HepG2 (cell line): ENCODE measurements around the gene CTSZ. TPM values are rescaled to one million over a fixed set of nuclear protein-coding genes. Genes with fewer than 3 reads are reported as not detected.

Source experiments
- ASH2L ChIP-seq: fragments of 300-600, 200-600 bp; sonication (generic); IDR thresholded peaks from 2 replicates; pipeline ENCODE4 v1.7.0; 2017; ENCODE audit warnings: low read depth, mild to moderate bottlenecking, moderate library complexity, mixed read lengths, low read length; ENCODE audit not compliant: insufficient read length
- CEBPG ChIP-seq: IDR thresholded peaks from 2 replicates; pipeline ENCODE4 v1.6.1; 2016
- EED ChIP-seq: sonication (generic); formaldehyde crosslinking; IDR thresholded peaks from 2 replicates; pipeline ENCODE4 v1.5.0; 2020; ENCODE audit warnings: mild to moderate bottlenecking, missing genetic modification reagents
- ETV5 ChIP-seq: IDR thresholded peaks from 2 replicates; pipeline ENCODE4 v1.6.1; 2018; ENCODE audit warnings: missing biosample characterization, missing genetic modification reagents, inconsistent platforms, borderline replicate concordance
- FOXP1 ChIP-seq, 2 experiments: fragments of 450-650 bp in 1 of 2; IDR thresholded peaks; 2 replicates each; pipeline ENCODE4 v1.6.1; 2017 to 2018; ENCODE audit warnings: antibody characterized with exemption in 1 of 2
- HES4 ChIP-seq: sonication (generic); formaldehyde crosslinking; IDR thresholded peaks from 2 replicates; pipeline ENCODE4 v1.9.0; 2021; ENCODE audit warnings: mild to moderate bottlenecking, missing genetic modification reagents, borderline replicate concordance
- JUN ChIP-seq: sonication (generic); formaldehyde crosslinking; IDR thresholded peaks from 2 replicates; pipeline ENCODE4 v1.4.0; 2020; ENCODE audit warnings: mild to moderate bottlenecking, missing genetic modification reagents
- MTA3 ChIP-seq: sonication (generic); formaldehyde crosslinking; IDR thresholded peaks from 2 replicates; pipeline ENCODE4 v1.4.0; 2020; ENCODE audit warnings: missing genetic modification reagents
- MXD3 ChIP-seq: IDR thresholded peaks from 2 replicates; pipeline ENCODE4 v1.6.1; 2016; ENCODE audit warnings: mild to moderate bottlenecking, missing biosample characterization, missing genetic modification reagents
- NCOA1 ChIP-seq: sonication (generic); formaldehyde crosslinking; IDR thresholded peaks from 2 replicates; pipeline ENCODE4 v1.9.0; 2021; ENCODE audit warnings: missing genetic modification reagents
- NFATC3 ChIP-seq: sonication (generic); formaldehyde crosslinking; IDR thresholded peaks from 2 replicates; pipeline ENCODE4 v1.5.1; 2020; ENCODE audit warnings: mild to moderate bottlenecking, missing genetic modification reagents
- NFKB2 ChIP-seq: sonication (generic); formaldehyde crosslinking; IDR thresholded peaks from 2 replicates; pipeline ENCODE4 v1.4.0; 2020; ENCODE audit warnings: missing genetic modification reagents, borderline replicate concordance
- PPARG ChIP-seq: conservative IDR thresholded peaks from 2 replicates; pipeline ENCODE4 v1.6.1; 2016; ENCODE audit warnings: missing biosample characterization, missing genetic modification reagents
- SMAD9 ChIP-seq: sonication (generic); formaldehyde crosslinking; IDR thresholded peaks from 2 replicates; pipeline ENCODE4 v1.5.1; 2020; ENCODE audit warnings: mild to moderate bottlenecking, missing genetic modification reagents
- TEAD3 ChIP-seq: optimal IDR thresholded peaks from 2 replicates; pipeline ENCODE3; 2016; ENCODE audit warnings: borderline replicate concordance
- ZBTB20 ChIP-seq: sonication (generic); formaldehyde crosslinking; IDR thresholded peaks from 2 replicates; pipeline ENCODE4 v1.8.1; 2023; ENCODE audit warnings: missing genetic modification reagents, low read depth, mild to moderate bottlenecking, borderline replicate concordance
- ZNF256 ChIP-seq: sonication (generic); formaldehyde crosslinking; conservative IDR thresholded peaks from 2 replicates; pipeline ENCODE4 v1.4.0; 2020; ENCODE audit warnings: missing genetic modification reagents
- ZNF44 ChIP-seq: sonication (generic); formaldehyde crosslinking; IDR thresholded peaks from 2 replicates; pipeline ENCODE4 v1.5.1; 2020; ENCODE audit warnings: mild to moderate bottlenecking, missing genetic modification reagents
- ZNF546 ChIP-seq: sonication (generic); formaldehyde crosslinking; conservative IDR thresholded peaks from 2 replicates; pipeline ENCODE4 v1.8.1; 2023; ENCODE audit warnings: mild to moderate bottlenecking, missing genetic modification reagents
- ZNF552 ChIP-seq: sonication (generic); formaldehyde crosslinking; IDR thresholded peaks from 2 replicates; pipeline ENCODE4 v1.9.0; 2022; ENCODE audit warnings: missing genetic modification reagents, mild to moderate bottlenecking, borderline replicate concordance
- ZNF563 ChIP-seq: sonication (generic); formaldehyde crosslinking; IDR thresholded peaks from 2 replicates; pipeline ENCODE4 v1.8.0; 2022; ENCODE audit warnings: mild to moderate bottlenecking, moderate library complexity, missing genetic modification reagents
- ZNF644 ChIP-seq: IDR thresholded peaks from 2 replicates; pipeline ENCODE4 v1.6.1; 2016; ENCODE audit warnings: low read depth
- ZNF709 ChIP-seq: sonication (generic); formaldehyde crosslinking; IDR thresholded peaks from 2 replicates; pipeline ENCODE4 v1.5.0; 2020; ENCODE audit warnings: mild to moderate bottlenecking, missing genetic modification reagents
- ZNF766 ChIP-seq: sonication (generic); formaldehyde crosslinking; IDR thresholded peaks from 2 replicates; pipeline ENCODE4 v1.5.0; 2020; ENCODE audit warnings: missing genetic modification reagents, borderline replicate concordance
- ZNF790 ChIP-seq: sonication (generic); formaldehyde crosslinking; IDR thresholded peaks from 2 replicates; pipeline ENCODE4 v1.8.0; 2022; ENCODE audit warnings: missing genetic modification reagents, mild to moderate bottlenecking, borderline replicate concordance
- ZNF891 ChIP-seq: sonication (generic); formaldehyde crosslinking; IDR thresholded peaks from 2 replicates; pipeline ENCODE4 v1.5.0; 2020; ENCODE audit warnings: mild to moderate bottlenecking, missing genetic modification reagents
- ZSCAN22 ChIP-seq: sonication (generic); formaldehyde crosslinking; IDR thresholded peaks from 2 replicates; pipeline ENCODE4 v1.4.0; 2020; ENCODE audit warnings: mild to moderate bottlenecking, missing genetic modification reagents
- polyA plus RNA-seq, 8 experiments: library from polyadenylated mRNA; depleted of rRNA in 3 of 8; stranded (reverse) in 7 of 8; unstranded in 1 of 8; fragments of >200 nt; fragmentation: Illumina TruSeq in 4 of 8; extraction: Trizol in 4 of 8; gene quantifications; 2 replicates each; pipeline versions ENCODE4 v1.2.1 to v1.2.3, GENCODE V29; 2011 to 2016; ENCODE audit warnings: low read depth in 4 of 8, missing spikeins in 1 of 8, mixed read lengths in 1 of 8; ENCODE audit not compliant: insufficient read depth in 1 of 8
- total RNA-seq, 5 experiments: library from RNA; depleted of rRNA; stranded (reverse); fragments of >200 nt; fragmentation: Illumina TruSeq; extraction: Trizol; gene quantifications; 2 replicates each; pipeline ENCODE4 v1.2.3, GENCODE V29; 2016; ENCODE audit warnings: low read depth in 1 of 5
- TF ChIP-seq, protein P1 (sequence below): sonication (generic); formaldehyde crosslinking; IDR thresholded peaks from 2 replicates; pipeline ENCODE4 v1.4.0; 2020; ENCODE audit warnings: missing genetic modification reagents
- TF ChIP-seq, protein P2 (sequence below): sonication (generic); formaldehyde crosslinking; IDR thresholded peaks from 2 replicates; pipeline ENCODE4 v1.5.0; 2020; ENCODE audit warnings: mild to moderate bottlenecking, low read depth, missing genetic modification reagents, borderline replicate concordance
- TF ChIP-seq, protein P3 (sequence below): sonication (generic); formaldehyde crosslinking; IDR thresholded peaks from 2 replicates; pipeline ENCODE4 v1.4.0; 2020; ENCODE audit warnings: mild to moderate bottlenecking, missing genetic modification reagents

Gene CTSZ
- total and polyA plus RNA-seq, 2 of the 13 experiments (the other 11 are each of a cell fraction or from before 2014, with no cell fraction given), result 0.33 TPM; not detected in 1

DNA sequence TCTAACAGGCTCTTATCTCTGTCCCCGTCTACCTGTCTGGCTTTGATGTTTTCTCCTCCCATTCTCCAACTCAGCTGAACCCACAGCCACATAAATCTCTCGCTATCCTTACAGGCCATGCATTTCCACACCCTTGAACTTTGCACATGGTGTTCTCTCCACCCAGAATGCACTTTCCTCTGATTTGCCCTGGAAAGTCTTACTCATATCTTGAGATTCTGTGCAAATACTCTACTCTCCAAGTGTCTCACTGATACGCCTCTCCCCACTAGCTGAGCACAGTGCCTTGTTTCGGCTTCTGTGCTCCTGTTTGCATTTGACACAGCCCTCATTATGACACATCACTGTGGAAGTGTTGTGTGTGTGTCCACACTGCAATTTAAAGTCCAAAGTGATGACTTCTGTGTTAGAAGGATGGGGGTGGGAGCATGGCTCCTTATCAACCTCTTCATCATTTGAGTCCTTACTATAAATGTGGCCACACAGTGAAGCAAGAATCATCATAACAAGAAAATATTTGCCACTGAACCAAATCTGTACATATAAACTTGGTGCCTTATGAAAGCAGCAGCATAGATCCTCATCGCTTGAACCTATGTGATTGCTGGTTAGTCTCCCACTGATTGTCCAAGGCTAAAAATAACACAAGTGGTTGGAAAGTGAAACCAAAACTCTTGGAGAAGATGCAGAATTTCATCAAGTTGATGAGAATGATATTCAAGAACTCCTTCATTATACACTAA is 41.1 kb upstream of the CTSZ start (continued):
- TF ChIP-seq ZNF709 (CRISPR knock-in tag) (no peak), ZNF44 (CRISPR knock-in tag) (no peak), ETV5 (CRISPR knock-in tag) (peak; percentile 24; the same call in 1 of the 2 replicates), FOXP1 (IDR thresholded peaks at IDR 0.05) (no peak), FOXP1 (CRISPR knock-in tag; IDR thresholded peaks at IDR 0.05) (0 out of 2 replicates have a peak, but pooled peaks have one; percentile 6), SMAD9 (CRISPR knock-in tag) (no peak), ZNF546 (CRISPR knock-in tag) (no peak), PPARG (CRISPR knock-in tag) (peak; percentile 58; the same call in 1 of the 2 replicates), ZNF563 (CRISPR knock-in tag) (no peak), EED (CRISPR knock-in tag) (no peak), ZNF766 (CRISPR knock-in tag) (no peak), NFKB2 (CRISPR knock-in tag) (no peak), ZNF891 (CRISPR knock-in tag) (no peak), JUN (CRISPR knock-in tag) (peak; percentile 71), CEBPG (CRISPR knock-in tag) (peak; percentile 11; the same call in 1 of the 2 replicates), MXD3 (CRISPR knock-in tag) (no peak), ZNF552 (no peak), ZNF256 (CRISPR knock-in tag) (no peak), TEAD3 (CRISPR knock-in tag) (no peak), NCOA1 (CRISPR knock-in tag) (no peak), NFATC3 (CRISPR knock-in tag) (no peak), HES4 (no peak), ZNF790 (CRISPR knock-in tag) (no peak), ASH2L (no peak), MTA3 (CRISPR knock-in tag) (no peak), ZBTB20 (CRISPR knock-in tag) (no peak), ZNF644 (CRISPR knock-in tag) (no peak), ZSCAN22 (no peak)
- TF ChIP-seq, protein P1, sequence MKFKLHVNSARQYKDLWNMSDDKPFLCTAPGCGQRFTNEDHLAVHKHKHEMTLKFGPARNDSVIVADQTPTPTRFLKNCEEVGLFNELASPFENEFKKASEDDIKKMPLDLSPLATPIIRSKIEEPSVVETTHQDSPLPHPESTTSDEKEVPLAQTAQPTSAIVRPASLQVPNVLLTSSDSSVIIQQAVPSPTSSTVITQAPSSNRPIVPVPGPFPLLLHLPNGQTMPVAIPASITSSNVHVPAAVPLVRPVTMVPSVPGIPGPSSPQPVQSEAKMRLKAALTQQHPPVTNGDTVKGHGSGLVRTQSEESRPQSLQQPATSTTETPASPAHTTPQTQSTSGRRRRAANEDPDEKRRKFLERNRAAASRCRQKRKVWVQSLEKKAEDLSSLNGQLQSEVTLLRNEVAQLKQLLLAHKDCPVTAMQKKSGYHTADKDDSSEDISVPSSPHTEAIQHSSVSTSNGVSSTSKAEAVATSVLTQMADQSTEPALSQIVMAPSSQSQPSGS (CRISPR knock-in tag), result no peak
- TF ChIP-seq, protein P2, sequence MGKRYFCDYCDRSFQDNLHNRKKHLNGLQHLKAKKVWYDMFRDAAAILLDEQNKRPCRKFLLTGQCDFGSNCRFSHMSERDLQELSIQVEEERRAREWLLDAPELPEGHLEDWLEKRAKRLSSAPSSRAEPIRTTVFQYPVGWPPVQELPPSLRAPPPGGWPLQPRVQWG, result no peak
- TF ChIP-seq, protein P3, sequence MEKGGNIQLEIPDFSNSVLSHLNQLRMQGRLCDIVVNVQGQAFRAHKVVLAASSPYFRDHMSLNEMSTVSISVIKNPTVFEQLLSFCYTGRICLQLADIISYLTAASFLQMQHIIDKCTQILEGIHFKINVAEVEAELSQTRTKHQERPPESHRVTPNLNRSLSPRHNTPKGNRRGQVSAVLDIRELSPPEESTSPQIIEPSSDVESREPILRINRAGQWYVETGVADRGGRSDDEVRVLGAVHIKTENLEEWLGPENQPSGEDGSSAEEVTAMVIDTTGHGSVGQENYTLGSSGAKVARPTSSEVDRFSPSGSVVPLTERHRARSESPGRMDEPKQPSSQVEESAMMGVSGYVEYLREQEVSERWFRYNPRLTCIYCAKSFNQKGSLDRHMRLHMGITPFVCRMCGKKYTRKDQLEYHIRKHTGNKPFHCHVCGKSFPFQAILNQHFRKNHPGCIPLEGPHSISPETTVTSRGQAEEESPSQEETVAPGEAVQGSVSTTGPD (CRISPR knock-in tag), result no peak
